ENCODE measurements around the gene TCEAL3.
"Not testable (repeated sequence)": the region's sequence is repeated elsewhere in the genome, so short reads cannot be mapped to it uniquely, and the experiment has no call there.

The TCEAL3 gene

GRCh38 chrX:103631145-103631544 lies 23.4 kb downstream of the TCEAL3 start:
- TF ChIP-seq CTCF (IDR thresholded peaks at IDR 0.05; ENCODE audit: insufficient read depth, low read length, missing control alignments) = no peak
- no peak overlapping the region for H3K4me3 ChIP-seq (ENCODE audit: low read depth, low read length)
- no peak for DNase-seq (ENCODE audit: low read depth, low spot score)
- POLR2A ChIA-PET = interaction anchor here (1.3 kb wide), 1 partner anchor 9 kb away, joined by 5 read pairs; no protein-coding TSS in a partner anchor
- CTCF ChIA-PET = interaction anchor here (1.2 to 2.6 kb wide), 8 partner anchors 8 to 97 kb away, joined by 3 to 23 read pairs (median 8); no protein-coding TSS in a partner anchor

GRCh38 chrX:103635436-103635835 lies 27.7 kb downstream of the TCEAL3 start:
- H3K4me3 ChIP-seq (ENCODE audit: low read depth, low read length) = no peak overlapping the region
- ChIA-PET CTCF (no interaction called here), POLR2A (no interaction called here)
- no peak for DNase-seq (ENCODE audit: low read depth, low spot score)
- no peak for TF ChIP-seq CTCF (IDR thresholded peaks at IDR 0.05; ENCODE audit: insufficient read depth, low read length, missing control alignments)

- ChIA-PET CTCF (interaction anchor here (3.3 kb wide), 1 partner anchor 8 kb away, joined by 16 read pairs; the partner anchor contains the start of gene TCEAL1), POLR2A (interaction anchor here (0.7 kb wide), 1 partner anchor 22 kb away, joined by 3 read pairs; no protein-coding TSS in a partner anchor)
- no peak overlapping the region for H3K4me3 ChIP-seq (ENCODE audit: low read depth, low read length)
- no peak for DNase-seq (ENCODE audit: low read depth, low spot score)
- TF ChIP-seq CTCF (IDR thresholded peaks at IDR 0.05; ENCODE audit: insufficient read depth, low read length, missing control alignments) = no peak
Measured at GRCh38 chrX:103637604-103638338, 30.0 kb downstream of the TCEAL3 start.

GRCh38 chrX:103638479-103639346 lies 30.9 kb downstream of the TCEAL3 start:
- CTCF ChIA-PET = interaction anchor here (3.3 kb wide), 1 partner anchor 9 kb away, joined by 16 read pairs; the partner anchor contains the start of gene TCEAL1
- DNase-seq (ENCODE audit: low read depth, low spot score); H3K4me3 ChIP-seq (ENCODE audit: low read depth, low read length): not testable (repeated sequence)
- POLR2A ChIA-PET = interaction anchor here (0.7 kb wide), 1 partner anchor 23 kb away, joined by 3 read pairs; no protein-coding TSS in a partner anchor

GRCh38 chrX:103640401-103641155 lies 32.8 kb downstream of the TCEAL3 start:
- ChIA-PET CTCF (interaction anchor here (1.0 to 3.3 kb wide), 2 partner anchors 11 to 16 kb away, joined by 3 to 16 read pairs; partner anchors contain the start of gene TCEAL1), POLR2A (interaction anchor here (0.8 to 2.1 kb wide), 2 partner anchors 10 to 45 kb away, joined by 3 to 5 read pairs; no protein-coding TSS in a partner anchor)
- H3K4me3 ChIP-seq (ENCODE audit: low read depth, low read length) = no peak overlapping the region
- DNase-seq (ENCODE audit: low read depth, low spot score) = no peak
- no peak for TF ChIP-seq CTCF (IDR thresholded peaks at IDR 0.05; ENCODE audit: insufficient read depth, low read length, missing control alignments)

- TF ChIP-seq CTCF (IDR thresholded peaks at IDR 0.05; ENCODE audit: insufficient read depth, low read length, missing control alignments) = no peak
- ChIA-PET POLR2A (no interaction called here), CTCF (interaction anchor here (1.3 kb wide), 1 partner anchor 15 kb away, joined by 9 read pairs; the partner anchor contains the start of gene TCEAL1)
- H3K4me3 ChIP-seq (ENCODE audit: low read depth, low read length) = no peak overlapping the region
- no peak for DNase-seq (ENCODE audit: low read depth, low spot score)
Measured at GRCh38 chrX:103644125-103644524, 36.4 kb downstream of the TCEAL3 start.
